GM23338 (cell line): Measurements from ENCODE around the gene POLDIP2. TPM values are rescaled to one million over a fixed set of nuclear protein-coding genes. Genes with fewer than 3 reads are reported as not detected.

ENCODE experiments used
- ATAC-seq: fragments of 200-7000 bp; cut with Tn5 transposase; 3 replicates; pipeline ENCODE4 v1.9.1; 2020
- DNase-seq: peaks from one replicate; pipeline ENCODE4 v3.0.0-alpha.2; 2015; ENCODE audit warnings: low spot score
- H2AFZ ChIP-seq: fragments of 200-600 bp; sonication (generic); 2 replicates; pipeline ENCODE4 v1.8.0; 2016; ENCODE audit warnings: antibody characterized with exemption, mild to moderate bottlenecking, moderate library complexity
- H3F3A ChIP-seq: fragments of 200-600 bp; sonication (generic); replicated peaks from 2 replicates; pipeline ENCODE4 v1.8.0; 2017; ENCODE audit warnings: antibody characterized with exemption, mixed run types, low read depth
- H3K27ac ChIP-seq: fragments of 200-600 bp; sonication (generic); 2 replicates; pipeline ENCODE4 v1.6.1; 2016; ENCODE audit warnings: low read depth
- H3K27me3 ChIP-seq: fragments of 200-600 bp; sonication (generic); 2 replicates; pipeline ENCODE4 v1.8.0; 2016; ENCODE audit warnings: mild to moderate bottlenecking, mixed run types, moderate library complexity; ENCODE audit not compliant: insufficient read depth
- H3K36me3 ChIP-seq: fragments of 200-600 bp; sonication (generic); 2 replicates; pipeline ENCODE4 v1.8.0; 2016; ENCODE audit warnings: mild to moderate bottlenecking; ENCODE audit not compliant: insufficient read depth
- H3K4me1 ChIP-seq: fragments of 200-600 bp; sonication (generic); 2 replicates; pipeline ENCODE4 v1.8.0; 2016; ENCODE audit warnings: mild to moderate bottlenecking, moderate library complexity; ENCODE audit not compliant: insufficient read depth
- H3K4me2 ChIP-seq: fragments of 200-600 bp; sonication (generic); 2 replicates; pipeline ENCODE4 v1.7.1; 2017; ENCODE audit warnings: mixed run types
- H3K4me3 ChIP-seq: fragments of 200-600 bp; sonication (generic); 2 replicates; pipeline ENCODE4 v1.6.1; 2016; ENCODE audit warnings: mixed run types
- H3K79me2 ChIP-seq: fragments of 200-600 bp; sonication (generic); replicated peaks from 2 replicates; pipeline ENCODE4 v1.8.0; 2017; ENCODE audit warnings: mild to moderate bottlenecking; ENCODE audit not compliant: insufficient read depth
- H3K9me2 ChIP-seq: fragments of 200-600 bp; sonication (generic); 2 replicates; pipeline ENCODE4 v1.8.0; 2017; ENCODE audit not compliant: insufficient read depth
- H4K20me1 ChIP-seq: fragments of 200-600 bp; sonication (generic); replicated peaks from 2 replicates; pipeline ENCODE4 v1.8.0; 2017; ENCODE audit warnings: mild to moderate bottlenecking; ENCODE audit not compliant: insufficient read depth
- H3K27ac Mint-ChIP-seq: 2 replicates; pipeline ENCODE4 v1.8.0; 2020; ENCODE audit warnings: inconsistent platforms, mild to moderate bottlenecking, moderate library complexity, mixed read lengths
- H3K27me3 Mint-ChIP-seq: 3 replicates; pipeline ENCODE4 v1.8.0; 2022; ENCODE audit warnings: low read depth, mild to moderate bottlenecking, moderate library complexity, mixed read lengths, inconsistent platforms; ENCODE audit not compliant: insufficient read depth, poor library complexity
- H3K36me3 Mint-ChIP-seq: 3 replicates; pipeline ENCODE4 v1.8.0; 2021; ENCODE audit warnings: low read depth, mild to moderate bottlenecking, inconsistent platforms, moderate library complexity, mixed read lengths
- H3K4me1 Mint-ChIP-seq: 3 replicates; pipeline ENCODE4 v1.8.0; 2020; ENCODE audit warnings: mild to moderate bottlenecking, inconsistent platforms, mixed read lengths
- H3K4me3 Mint-ChIP-seq: 3 replicates; pipeline ENCODE4 v1.8.0; 2021; ENCODE audit warnings: moderate library complexity, mild to moderate bottlenecking, inconsistent platforms, mixed read lengths
- H3K9me3 Mint-ChIP-seq: 3 replicates; pipeline ENCODE4 v1.8.0; 2020; ENCODE audit warnings: moderate library complexity, mild to moderate bottlenecking, inconsistent platforms, mixed read lengths
- CREB1 ChIP-seq: fragments of 250-450 bp; sonication (Bioruptor Pico); IDR thresholded peaks from 2 replicates; pipeline ENCODE4 v1.5.0; 2020; ENCODE audit warnings: low read depth, mild to moderate bottlenecking, moderate library complexity
- ETS1 ChIP-seq: IDR thresholded peaks from 2 replicates; pipeline ENCODE4 v1.6.1; 2016; ENCODE audit warnings: antibody characterized with exemption
- EZH2 ChIP-seq: fragments of 200-600 bp; sonication (generic); IDR thresholded peaks from one replicate; pipeline ENCODE4 v1.8.0; 2017; ENCODE audit warnings: antibody characterized with exemption, mild to moderate bottlenecking, low read depth; ENCODE audit not compliant: unreplicated experiment
- EZH2phosphoT487 ChIP-seq: fragments of 200-600 bp; sonication (generic); IDR thresholded peaks from one replicate; pipeline ENCODE4 v1.8.1; 2018; ENCODE audit warnings: antibody characterized with exemption; ENCODE audit not compliant: unreplicated experiment
- JUNB ChIP-seq: IDR thresholded peaks from one replicate; pipeline ENCODE4 v1.6.1; 2016; ENCODE audit warnings: antibody characterized with exemption; ENCODE audit not compliant: unreplicated experiment
- NANOG ChIP-seq: IDR thresholded peaks from 2 replicates; pipeline ENCODE4 v1.6.1; 2016; ENCODE audit warnings: antibody characterized with exemption, borderline replicate concordance
- POLR2AphosphoS5 ChIP-seq: IDR thresholded peaks from 2 replicates; pipeline ENCODE4 v1.6.1; 2016; ENCODE audit warnings: antibody characterized with exemption, low read depth
- STAT1 ChIP-seq: IDR thresholded peaks from one replicate; pipeline ENCODE4 v1.6.1; 2016; ENCODE audit warnings: antibody characterized with exemption; ENCODE audit not compliant: unreplicated experiment
- ZNF114 ChIP-seq: fragments of 250-450 bp; sonication (Bioruptor Pico); IDR thresholded peaks from 2 replicates; pipeline ENCODE4 v1.5.0; 2020; ENCODE audit warnings: mild to moderate bottlenecking, moderate library complexity
- ZNF331 ChIP-seq: fragments of 250-450 bp; sonication (Bioruptor Pico); IDR thresholded peaks from 2 replicates; pipeline ENCODE4 v1.5.0; 2020; ENCODE audit warnings: low read depth, mild to moderate bottlenecking, moderate library complexity
- ZNF462 ChIP-seq: fragments of 250-450 bp; sonication (Bioruptor Pico); IDR thresholded peaks from 2 replicates; pipeline ENCODE4 v1.5.0; 2020; ENCODE audit warnings: mild to moderate bottlenecking, moderate library complexity
- long read RNA-seq: library from polyadenylated mRNA; unstranded; transcript quantifications from one replicate; pipeline ENCODE4 v2.0.0, GENCODE V29; 2020; ENCODE audit not compliant: unreplicated experiment
- polyA plus RNA-seq: library from polyadenylated mRNA; unstranded; fragments of >200 nt; fragmentation: Nextera tagmentation; extraction: Ambion mirVana; gene quantifications from 2 replicates; pipeline ENCODE4 v1.2.1, GENCODE V29; 2016
- total RNA-seq: library from RNA; depleted of rRNA; stranded (reverse); fragments of >200 nt; shearing (Covaris generic); gene quantifications from 2 replicates; pipeline ENCODE4 v1.2.3, GENCODE V29; 2014; rRNA removed
- TF ChIP-seq, protein P1 (sequence below): IDR thresholded peaks from one replicate; pipeline ENCODE4 v1.6.1; 2018; ENCODE audit warnings: antibody characterized with exemption; ENCODE audit not compliant: unreplicated experiment

POLDIP2 gene, protein sequence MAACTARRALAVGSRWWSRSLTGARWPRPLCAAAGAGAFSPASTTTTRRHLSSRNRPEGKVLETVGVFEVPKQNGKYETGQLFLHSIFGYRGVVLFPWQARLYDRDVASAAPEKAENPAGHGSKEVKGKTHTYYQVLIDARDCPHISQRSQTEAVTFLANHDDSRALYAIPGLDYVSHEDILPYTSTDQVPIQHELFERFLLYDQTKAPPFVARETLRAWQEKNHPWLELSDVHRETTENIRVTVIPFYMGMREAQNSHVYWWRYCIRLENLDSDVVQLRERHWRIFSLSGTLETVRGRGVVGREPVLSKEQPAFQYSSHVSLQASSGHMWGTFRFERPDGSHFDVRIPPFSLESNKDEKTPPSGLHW
- total RNA-seq: 70.6 and 77.1 TPM in 2 replicates
- polyA plus RNA-seq: 40.7 and 45.7 TPM in 2 replicates
- long read RNA-seq, transcript POLDIP2-201 (11 exons, 2,121 nt): major isoform, 63 of 75 reads
- long read RNA-seq, partial matches to known transcripts: 4 of 75 reads
- long read RNA-seq, other reads (novel, unspliced or antisense): 8 of 75 reads

GRCh38 chr17:28357061-28357900, at the start of gene POLDIP2:
POLDIP2 (minus strand) TSS chr17:28357527; CDS start chr17:28357448, 79 bp downstream.
- Histone ChIP-seq H3K9me2 (no peaks in the 10 kb centered on the region), H2AFZ (peak within 1 kb of the TSS; percentile 89), H3K27ac (peak within 1 kb of the TSS; percentile 83), H3K4me3 (peak within 1 kb of the TSS; percentile 89), H3K79me2 (peaks cover 24% of the 10 kb centered on the region), H3K4me2 (peak within 1 kb of the TSS; percentile 89), H4K20me1 (no peaks in the 10 kb centered on the region; the same call in 1 of the 2 replicates), H3F3A (no peaks in the 10 kb centered on the region; the same call in 1 of the 2 replicates), H3K36me3 (peaks cover 17% of the 10 kb centered on the region), H3K4me1 (peaks cover 13% of the 10 kb centered on the region), H3K27me3 (no peaks in the 10 kb centered on the region)
- ATAC-seq (peak; percentile 99), DNase-seq (peak; percentile 97)
- Mint-ChIP-seq H3K27me3 (peaks cover 6% of the 10 kb centered on the region), H3K27ac (peak within 1 kb of the TSS; percentile 93), H3K4me1 (peaks cover 14% of the 10 kb centered on the region), H3K36me3 (peaks cover 69% of the 10 kb centered on the region), H3K4me3 (peak within 1 kb of the TSS; percentile 94), H3K9me3 (no peaks in the 10 kb centered on the region; the same call in 2 of the 3 replicates)
- TF ChIP-seq JUNB (no peak), ETS1 (peak; percentile 91), POLR2AphosphoS5 (peak; percentile 68; the same call in 1 of the 2 replicates), ZNF114 (no peak), EZH2 (no peak), ZNF331 (CRISPR knock-in tag) (no peak), CREB1 (peak; percentile 83), NANOG (no peak), EZH2phosphoT487 (no peak), ZNF462 (CRISPR knock-in tag) (no peak), STAT1 (no peak)
- TF ChIP-seq, protein P1, sequence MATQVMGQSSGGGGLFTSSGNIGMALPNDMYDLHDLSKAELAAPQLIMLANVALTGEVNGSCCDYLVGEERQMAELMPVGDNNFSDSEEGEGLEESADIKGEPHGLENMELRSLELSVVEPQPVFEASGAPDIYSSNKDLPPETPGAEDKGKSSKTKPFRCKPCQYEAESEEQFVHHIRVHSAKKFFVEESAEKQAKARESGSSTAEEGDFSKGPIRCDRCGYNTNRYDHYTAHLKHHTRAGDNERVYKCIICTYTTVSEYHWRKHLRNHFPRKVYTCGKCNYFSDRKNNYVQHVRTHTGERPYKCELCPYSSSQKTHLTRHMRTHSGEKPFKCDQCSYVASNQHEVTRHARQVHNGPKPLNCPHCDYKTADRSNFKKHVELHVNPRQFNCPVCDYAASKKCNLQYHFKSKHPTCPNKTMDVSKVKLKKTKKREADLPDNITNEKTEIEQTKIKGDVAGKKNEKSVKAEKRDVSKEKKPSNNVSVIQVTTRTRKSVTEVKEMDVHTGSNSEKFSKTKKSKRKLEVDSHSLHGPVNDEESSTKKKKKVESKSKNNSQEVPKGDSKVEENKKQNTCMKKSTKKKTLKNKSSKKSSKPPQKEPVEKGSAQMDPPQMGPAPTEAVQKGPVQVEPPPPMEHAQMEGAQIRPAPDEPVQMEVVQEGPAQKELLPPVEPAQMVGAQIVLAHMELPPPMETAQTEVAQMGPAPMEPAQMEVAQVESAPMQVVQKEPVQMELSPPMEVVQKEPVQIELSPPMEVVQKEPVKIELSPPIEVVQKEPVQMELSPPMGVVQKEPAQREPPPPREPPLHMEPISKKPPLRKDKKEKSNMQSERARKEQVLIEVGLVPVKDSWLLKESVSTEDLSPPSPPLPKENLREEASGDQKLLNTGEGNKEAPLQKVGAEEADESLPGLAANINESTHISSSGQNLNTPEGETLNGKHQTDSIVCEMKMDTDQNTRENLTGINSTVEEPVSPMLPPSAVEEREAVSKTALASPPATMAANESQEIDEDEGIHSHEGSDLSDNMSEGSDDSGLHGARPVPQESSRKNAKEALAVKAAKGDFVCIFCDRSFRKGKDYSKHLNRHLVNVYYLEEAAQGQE: no peak
